SK-N-MC (cell line): ENCODE results near the gene CIB4.

Experiments used
- DNase-seq: peaks from one replicate; pipeline ENCODE4 v3.0.0-alpha.2; 2011; ENCODE audit warnings: low read depth, low spot score
- H3K27ac ChIP-seq: fragments of 200-600 bp; sonication (generic); 2 replicates; pipeline ENCODE4 v1.5.1; 2016; ENCODE audit warnings: mixed run types
- H3K36me3 ChIP-seq: fragments of 200-600 bp; sonication (generic); 2 replicates; pipeline ENCODE4 v1.6.1; 2017; ENCODE audit warnings: antibody characterized with exemption, low read length, mixed read lengths; ENCODE audit not compliant: insufficient read depth
- H3K4me3 ChIP-seq: fragments of 200-600 bp; sonication (generic); 2 replicates; pipeline ENCODE4 v1.5.1; 2016
- H3K9ac ChIP-seq: fragments of 200-600 bp; sonication (generic); 2 replicates; pipeline ENCODE4 v1.8.0; 2017; ENCODE audit warnings: mixed run types, mixed read lengths; ENCODE audit not compliant: insufficient read length
- H3K9me3 ChIP-seq: fragments of 200-600 bp; sonication (generic); 2 replicates; pipeline ENCODE4 v1.6.1; 2017; ENCODE audit warnings: low read depth, mild to moderate bottlenecking, antibody characterized with exemption, low read length, moderate library complexity, mixed read lengths
- EZH2 ChIP-seq: fragments of 200-600 bp; sonication (generic); IDR thresholded peaks from one replicate; pipeline ENCODE4 v1.6.1; 2017; ENCODE audit warnings: antibody characterized with exemption
- FOXP2 ChIP-seq: optimal IDR thresholded peaks from 2 replicates; pipeline ENCODE3; 2011; ENCODE audit warnings: mild to moderate bottlenecking, moderate library complexity; ENCODE audit not compliant: insufficient read depth; ENCODE audit errors: extremely low read length, control extremely low read depth
- POLR2AphosphoS5 ChIP-seq: IDR thresholded peaks from 2 replicates; pipeline ENCODE4 v1.6.1; 2012; ENCODE audit warnings: mild to moderate bottlenecking, low read depth, low read length, borderline replicate concordance

The CIB4 gene

GRCh38 chr2:26650713-26651469 lies 9.7 kb upstream of the CIB4 start:
- Histone ChIP-seq H3K27ac (peak overlapping the region; percentile 97), H3K4me3 (no peak overlapping the region), H3K9me3 (no peaks in the 10 kb centered on the region), H3K36me3 (no peaks in the 10 kb centered on the region), H3K9ac (peak overlapping the region; percentile 54)
- DNase-seq, result no peak
- TF ChIP-seq FOXP2 (no peak), POLR2AphosphoS5 (no peak), EZH2 (no peak)

- no peak for DNase-seq
- Histone ChIP-seq H3K27ac (peak overlapping the region; percentile 97; the same call in 1 of the 2 replicates), H3K9me3 (no peaks in the 10 kb centered on the region), H3K4me3 (no peak overlapping the region), H3K9ac (no peak overlapping the region), H3K36me3 (no peaks in the 10 kb centered on the region)
- TF ChIP-seq POLR2AphosphoS5 (no peak), FOXP2 (no peak)
These were observed 9.0 kb upstream of the CIB4 start for GRCh38 chr2:26649992-26650712.

- no peaks in the 10 kb centered on the region for H3K36me3 ChIP-seq
- TF ChIP-seq FOXP2, result no peak
- TF ChIP-seq EZH2, result no peak
- no peak for TF ChIP-seq POLR2AphosphoS5
- no peak overlapping the region for H3K9ac ChIP-seq
- no peak overlapping the region for H3K27ac ChIP-seq
- DNase-seq, result no peak
- no peak overlapping the region for H3K4me3 ChIP-seq
- H3K9me3 ChIP-seq, result no peaks in the 10 kb centered on the region
These were observed 8.2 kb upstream of the CIB4 start for GRCh38 chr2:26649322-26649721.

DNA sequence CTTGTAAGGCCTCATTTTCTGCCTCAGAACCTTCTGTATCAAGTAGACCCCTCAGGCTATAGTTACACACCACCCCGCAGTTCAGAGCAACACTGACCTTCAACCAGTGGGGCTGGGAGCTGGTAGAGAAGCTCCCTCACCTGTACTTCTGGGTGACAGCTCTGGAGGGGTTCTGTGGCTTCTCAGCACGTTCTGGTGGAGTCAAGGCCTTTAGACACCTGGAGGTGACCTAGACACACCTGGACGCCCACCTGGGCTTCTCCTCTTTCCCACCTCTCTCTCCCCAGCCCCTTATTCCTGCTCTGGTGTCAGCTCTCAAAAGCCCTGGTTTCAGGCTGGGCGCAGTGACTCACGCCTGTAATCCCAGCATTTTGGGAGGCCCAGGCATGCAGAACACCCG lies 7.3 kb upstream of the CIB4 start:
- no peak overlapping the region for H3K4me3 ChIP-seq
- no peaks in the 10 kb centered on the region for H3K36me3 ChIP-seq
- no peaks in the 10 kb centered on the region for H3K9me3 ChIP-seq
- DNase-seq, result no peak
- no peak overlapping the region for H3K9ac ChIP-seq
- no peak for TF ChIP-seq FOXP2
- TF ChIP-seq EZH2, result no peak
- no peak for TF ChIP-seq POLR2AphosphoS5
- H3K27ac ChIP-seq, result no peak overlapping the region

DNA sequence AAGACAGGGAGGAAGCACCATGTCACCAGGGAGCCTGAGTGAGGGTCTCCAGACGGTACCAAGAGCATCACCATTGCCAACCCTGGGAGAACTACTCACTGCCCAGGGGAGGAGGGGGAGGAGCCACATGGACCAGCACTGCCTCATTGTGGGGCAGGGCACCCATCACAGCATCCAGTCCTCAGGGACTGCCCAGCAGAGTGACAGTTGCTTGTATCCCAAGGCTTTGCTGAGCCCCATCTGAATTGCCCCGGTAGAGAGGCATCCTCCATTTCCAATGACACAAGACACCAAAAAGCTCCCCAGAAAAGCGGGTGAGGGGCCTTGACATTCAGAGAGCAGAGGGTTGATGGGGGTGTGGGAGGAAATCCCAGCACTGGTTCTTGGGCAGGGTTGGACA lies 6.8 kb upstream of the CIB4 start:
- Histone ChIP-seq H3K9me3 (no peaks in the 10 kb centered on the region), H3K36me3 (no peaks in the 10 kb centered on the region), H3K4me3 (no peak overlapping the region), H3K27ac (no peak overlapping the region), H3K9ac (no peak overlapping the region)
- no peak for TF ChIP-seq EZH2
- no peak for TF ChIP-seq FOXP2
- TF ChIP-seq POLR2AphosphoS5, result no peak
- DNase-seq, result no peak

- Histone ChIP-seq H3K4me3 (no peak overlapping the region), H3K9ac (no peak overlapping the region), H3K36me3 (no peaks in the 10 kb centered on the region), H3K9me3 (no peaks in the 10 kb centered on the region), H3K27ac (peak overlapping the region; percentile 40; the same call in 1 of the 2 replicates)
- DNase-seq, result no peak
- TF ChIP-seq EZH2 (no peak), POLR2AphosphoS5 (no peak), FOXP2 (no peak)
These were observed 6.0 kb upstream of the CIB4 start for GRCh38 chr2:26646986-26647672.

- no peak for TF ChIP-seq FOXP2
- no peak for TF ChIP-seq POLR2AphosphoS5
- TF ChIP-seq EZH2, result no peak
- Histone ChIP-seq H3K36me3 (no peaks in the 10 kb centered on the region), H3K9me3 (no peaks in the 10 kb centered on the region), H3K27ac (no peak overlapping the region), H3K4me3 (no peak overlapping the region), H3K9ac (no peak overlapping the region)
- no peak for DNase-seq
These were observed 4.6 kb upstream of the CIB4 start for GRCh38 chr2:26645762-26646161.

DNA sequence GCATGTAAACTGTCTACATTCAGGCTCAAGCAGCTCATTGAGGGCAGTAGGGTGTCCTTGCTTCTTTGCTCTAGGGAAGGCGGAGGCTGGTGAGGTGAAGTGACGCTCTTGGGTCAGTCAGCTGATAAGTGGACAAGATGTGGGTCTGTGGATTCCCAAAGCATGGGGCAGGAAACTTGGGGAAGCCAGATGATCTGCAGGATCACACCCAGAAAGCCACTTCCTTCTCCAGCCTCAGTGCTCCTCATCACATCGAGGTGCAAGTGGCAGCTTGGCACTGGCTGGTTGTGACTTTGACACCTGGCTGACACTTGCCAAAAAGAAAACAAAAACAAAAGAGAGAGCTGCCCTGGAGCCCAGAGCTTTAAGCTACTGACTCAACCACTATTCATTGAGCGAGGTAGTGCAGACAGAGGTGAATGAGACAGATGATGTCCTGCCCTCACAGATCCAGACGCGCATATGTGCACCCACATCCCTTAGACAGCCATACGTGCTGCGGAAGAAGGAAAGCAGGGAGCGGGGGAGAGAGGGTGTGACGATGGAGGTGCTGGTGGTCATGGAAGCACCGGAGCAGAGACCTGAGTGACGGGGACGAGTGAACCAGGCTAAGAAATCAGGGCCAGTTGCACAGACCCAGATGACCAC lies 3.1 kb upstream of the CIB4 start:
- H3K9ac ChIP-seq, result no peak overlapping the region
- no peaks in the 10 kb centered on the region for H3K9me3 ChIP-seq
- TF ChIP-seq FOXP2 (no peak), EZH2 (no peak), POLR2AphosphoS5 (no peak)
- no peak for DNase-seq
- H3K27ac ChIP-seq, result no peak overlapping the region
- no peak overlapping the region for H3K4me3 ChIP-seq
- H3K36me3 ChIP-seq, result no peaks in the 10 kb centered on the region
